Ovary (tissue), 9 donors: ENCODE results near the gene ANO3. TPM values are rescaled to one million over a fixed set of nuclear protein-coding genes. Genes with fewer than 3 reads are reported as not detected.

Experiments
- DNase-seq, 5 donors: peaks; one replicate each; pipeline ENCODE4 v3.0.0-alpha.2; 2019 to 2020
- H3K27ac ChIP-seq, 2 donors: fragments of 200-600 bp; one replicate each; pipeline versions ENCODE4 v1.5.1 to v1.8.0; 2019 to 2022
- H3K27me3 ChIP-seq: fragments of 200-600 bp; one replicate; pipeline ENCODE4 v1.8.0; 2022
- H3K36me3 ChIP-seq: fragments of 200-600 bp; sonication (generic); one replicate; pipeline ENCODE4 v1.5.1; 2019
- H3K4me1 ChIP-seq: one replicate; pipeline ENCODE4 v1.8.1; 2013; ENCODE audit warnings: mild to moderate bottlenecking, moderate library complexity; ENCODE audit not compliant: insufficient read depth
- H3K4me3 ChIP-seq: fragments of 200-600 bp; sonication (generic); one replicate; pipeline ENCODE4 v1.5.1; 2017
- H3K9me3 ChIP-seq, 2 donors: fragments of 200-600 bp in 1 of 2; sonication (generic) in 1 of 2; one replicate each; pipeline versions ENCODE4 v1.5.1 to v1.8.1; 2013 to 2019; ENCODE audit warnings: mild to moderate bottlenecking in 1 of 2, moderate library complexity in 1 of 2
- CTCF ChIP-seq, 3 donors: fragments of 450-650 bp in 2 of 3; fragments of 200-600 bp in 1 of 3; IDR thresholded peaks; one replicate each; pipeline versions ENCODE4 v1.5.1 to v1.8.0; 2016 to 2022; ENCODE audit warnings: antibody characterized with exemption in 3 of 3, mild to moderate bottlenecking in 1 of 3
- EP300 ChIP-seq: sonication (generic); formaldehyde crosslinking; IDR thresholded peaks from one replicate; pipeline ENCODE4 v1.6.1; 2017; ENCODE audit warnings: antibody characterized with exemption
- POLR2A ChIP-seq: fragments of 450-650 bp; IDR thresholded peaks from one replicate; pipeline ENCODE4 v1.6.1; 2017; ENCODE audit warnings: antibody characterized with exemption, mild to moderate bottlenecking, moderate library complexity
- WGBS, 3 donors: extraction: QIAGEN DNeasy Blood & Tissue Kit in 1 of 3; methylation state at CpG; one replicate each; pipeline versions ENCODE4 v1.1.5 to v1.1.7; 2013 to 2017; 5-methylcytosine and 5-hydroxymethylcytosine counted together
- intact Hi-C, 4 donors: fragments of 100-400 bp; cut with DNase I; formaldehyde crosslinking; loops; one replicate each; pipeline versions ENCODE4 v1.11.0 to v1.15.1; 2022 to 2023
- polyA plus RNA-seq, 2 donors: library from polyadenylated mRNA; stranded (reverse); fragments of 200-250 nt in 1 of 2; fragments of 350-450 nt in 1 of 2; fragmentation: Illumina TruSeq in 1 of 2; extraction: RNeasy Lipid Tissue Mini Kit (QIAGEN cat#74804) in 1 of 2; gene quantifications; one replicate each; pipeline ENCODE4 v1.2.3, GENCODE V29; 2013 to 2014
- total RNA-seq, 7 donors: library from RNA; depleted of rRNA in 2 of 7; stranded (reverse); fragments of >200 nt in 2 of 7; fragmentation: NEBNext Ultra II Directional in 3 of 7; extraction: Animal tissue kit (Norgen Biotek cat#: 25700) in 3 of 7; gene quantifications; one replicate each; pipeline versions ENCODE4 v1.1.0 to v1.2.4, GENCODE V29; 2016 to 2023
- donor health status: DM: no; HTN: no; CAD: no; lungs with moderate emphysema.
- donor health status: DM: no; HTN: no; CAD: no.
- donor health status: Bipolar disorder and iron deficiency.
- donor health status: DM: yes; HTN: yes; CAD: no.
- donor health status: DM: no; HTN: no; CAD: no.
- donor health status: DM: yes; HTN: yes; CAD: no.

Gene ANO3
- total and polyA plus RNA-seq, 9 donors: under 0.01 to 0.93 (median 0.08) TPM; not detected in 1

- H3K36me3 ChIP-seq: no peaks in the 10 kb centered on the region
- no peaks in the 10 kb centered on the region for H3K9me3 ChIP-seq
- no peak overlapping the region for H3K27ac ChIP-seq
- H3K4me1 ChIP-seq: no peaks in the 10 kb centered on the region
- intact Hi-C loops: no loop called here
- WGBS, 3 donors: 77 to 84% (median 81%) methylated on average over 2 of the region's 2 CpGs
- TF ChIP-seq CTCF (IDR thresholded peaks at IDR 0.05): no peak
- TF ChIP-seq POLR2A: no peak
- no peak for DNase-seq
- H3K27me3 ChIP-seq: no peaks in the 10 kb centered on the region
- H3K4me3 ChIP-seq: no peak overlapping the region
Observed at GRCh38 chr11:26519469-26519868, 187.5 kb downstream of the ANO3 start.

GRCh38 chr11:26522912-26523610 is 191.1 kb downstream of the ANO3 start:
- WGBS, 3 donors: 48 to 62% (median 55%) methylated on average over 12 of the region's 12 CpGs
- no peak overlapping the region for H3K27ac ChIP-seq
- no peaks in the 10 kb centered on the region for H3K4me1 ChIP-seq
- no peak for TF ChIP-seq EP300
- no peak for TF ChIP-seq POLR2A
- TF ChIP-seq CTCF (IDR thresholded peaks at IDR 0.05): no peak
- intact Hi-C loops: no loop called here
- H3K27me3 ChIP-seq: no peaks in the 10 kb centered on the region
- no peak overlapping the region for H3K4me3 ChIP-seq
- no peak for DNase-seq
- no peaks in the 10 kb centered on the region for H3K9me3 ChIP-seq
- no peaks in the 10 kb centered on the region for H3K36me3 ChIP-seq

GRCh38 chr11:26527685-26528084 is 195.8 kb downstream of the ANO3 start:
- DNase-seq: no peak
- Histone ChIP-seq H3K4me1 (no peaks in the 10 kb centered on the region), H3K4me3 (no peak overlapping the region), H3K27me3 (no peaks in the 10 kb centered on the region), H3K36me3 (no peaks in the 10 kb centered on the region), H3K9me3 (no peaks in the 10 kb centered on the region), H3K27ac (no peak overlapping the region)
- WGBS, 3 donors: 8 to 25% (median 18%) methylated on average over 1 of the region's 1 CpG
- intact Hi-C loops: no loop called here
- TF ChIP-seq EP300 (no peak), POLR2A (no peak), CTCF (IDR thresholded peaks at IDR 0.05) (no peak)

GRCh38 chr11:26537341-26537740 is 205.4 kb downstream of the ANO3 start:
- TF ChIP-seq EP300: no peak
- no peak for TF ChIP-seq POLR2A
- TF ChIP-seq CTCF (IDR thresholded peaks at IDR 0.05): no peak
- WGBS, 3 donors: 91 to 94% (median 94%) methylated on average over 4 of the region's 4 CpGs

More at GRCh38 chr11:26537341-26537740, 205.4 kb downstream of the ANO3 start:
- H3K27me3 ChIP-seq: no peaks in the 10 kb centered on the region
- H3K36me3 ChIP-seq: no peaks in the 10 kb centered on the region
- no peaks in the 10 kb centered on the region for H3K9me3 ChIP-seq
- DNase-seq: no peak
- no peak overlapping the region for H3K4me3 ChIP-seq
- no peak overlapping the region for H3K27ac ChIP-seq
- intact Hi-C loops: no loop called here
- H3K4me1 ChIP-seq: no peaks in the 10 kb centered on the region
